ENCODE data around the gene EXD3.

GRCh38 chr9:137369911-137370764 lies 52.8 kb downstream of the EXD3 start:
- no peak for TF ChIP-seq CTCF (IDR thresholded peaks at IDR 0.05)
- TF ChIP-seq POLR2A (IDR thresholded peaks at IDR 0.05): no peak
